ENCODE results near the gene LRRC46. TPM values are rescaled to one million over a fixed set of nuclear protein-coding genes. Genes with fewer than 3 reads are reported as not detected.

The LRRC46 gene
- total RNA-seq, 2 donors from 2014 or later, result 0.73 to 0.82 TPM

- no peak overlapping the region for H3K4me3 Mint-ChIP-seq
Measured at GRCh38 chr17:47883589-47884426, 52.3 kb downstream of the LRRC46 start.

DNA sequence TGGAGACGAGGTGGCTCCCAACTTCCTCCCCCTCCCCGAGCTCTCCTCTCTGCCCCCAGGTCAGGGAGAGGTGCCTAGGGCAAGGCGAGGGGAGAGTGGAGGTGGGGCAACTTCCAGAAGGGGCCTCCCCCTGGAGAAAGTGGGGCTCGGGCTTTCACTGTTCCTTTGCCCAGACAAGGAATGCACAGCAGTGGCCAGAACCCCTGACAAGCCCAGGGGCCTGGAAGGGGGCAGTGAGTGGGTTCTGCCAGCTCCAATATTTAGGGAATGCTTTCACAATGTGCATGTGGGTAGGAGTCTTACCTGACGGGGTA lies 52.9 kb downstream of the LRRC46 start:
- H3K4me1 Mint-ChIP-seq, result peaks cover 6% of the 10 kb centered on the region
- H3K4me3 ChIP-seq (ENCODE audit: low read length), result no peak overlapping the region
- H3K9me3 Mint-ChIP-seq, result no peaks in the 10 kb centered on the region
- H3K27ac ChIP-seq (ENCODE audit: low read depth, low read length), result no peak overlapping the region
- no peak for DNase-seq
- TF ChIP-seq, protein P1, sequence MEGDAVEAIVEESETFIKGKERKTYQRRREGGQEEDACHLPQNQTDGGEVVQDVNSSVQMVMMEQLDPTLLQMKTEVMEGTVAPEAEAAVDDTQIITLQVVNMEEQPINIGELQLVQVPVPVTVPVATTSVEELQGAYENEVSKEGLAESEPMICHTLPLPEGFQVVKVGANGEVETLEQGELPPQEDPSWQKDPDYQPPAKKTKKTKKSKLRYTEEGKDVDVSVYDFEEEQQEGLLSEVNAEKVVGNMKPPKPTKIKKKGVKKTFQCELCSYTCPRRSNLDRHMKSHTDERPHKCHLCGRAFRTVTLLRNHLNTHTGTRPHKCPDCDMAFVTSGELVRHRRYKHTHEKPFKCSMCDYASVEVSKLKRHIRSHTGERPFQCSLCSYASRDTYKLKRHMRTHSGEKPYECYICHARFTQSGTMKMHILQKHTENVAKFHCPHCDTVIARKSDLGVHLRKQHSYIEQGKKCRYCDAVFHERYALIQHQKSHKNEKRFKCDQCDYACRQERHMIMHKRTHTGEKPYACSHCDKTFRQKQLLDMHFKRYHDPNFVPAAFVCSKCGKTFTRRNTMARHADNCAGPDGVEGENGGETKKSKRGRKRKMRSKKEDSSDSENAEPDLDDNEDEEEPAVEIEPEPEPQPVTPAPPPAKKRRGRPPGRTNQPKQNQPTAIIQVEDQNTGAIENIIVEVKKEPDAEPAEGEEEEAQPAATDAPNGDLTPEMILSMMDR (conservative IDR thresholded peaks at IDR 0.05), result no peak
- H3K9ac ChIP-seq (ENCODE audit: extremely low read depth, low read length, poor library complexity, severe bottlenecking), result no peak overlapping the region
- H3K4me1 ChIP-seq (ENCODE audit: control insufficient read depth, insufficient read depth, low read length), result no peaks in the 10 kb centered on the region
- H3K9me3 ChIP-seq (ENCODE audit: control insufficient read depth, low read length), result no peaks in the 10 kb centered on the region
- no peaks in the 10 kb centered on the region for H3K36me3 ChIP-seq (ENCODE audit: control insufficient read depth, insufficient read depth, low read length)
- 60 to 79% methylated on average over 2 to 5 of the region's 5 CpGs for WGBS, 2 experiments (ENCODE audit: insufficient coverage in 1 of 2, insufficient read length in 1 of 2)
- H3K27ac Mint-ChIP-seq, result no peak overlapping the region
- H3K36me3 Mint-ChIP-seq (ENCODE audit: low read depth), result no peaks in the 10 kb centered on the region
- no peaks in the 10 kb centered on the region for H3K27me3 ChIP-seq (ENCODE audit: control insufficient read depth, insufficient read depth, low read length, poor library complexity, severe bottlenecking)
- peaks cover 14% of the 10 kb centered on the region for H3K27me3 Mint-ChIP-seq (ENCODE audit: insufficient read depth)
- H3K4me3 Mint-ChIP-seq, result no peak overlapping the region

More at GRCh38 chr17:47883589-47884426, 52.3 kb downstream of the LRRC46 start:
- Histone ChIP-seq H3K27ac (ENCODE audit: low read depth, low read length) (no peak overlapping the region), H3K9me3 (ENCODE audit: control insufficient read depth, low read length) (no peaks in the 10 kb centered on the region), H3K27me3 (ENCODE audit: control insufficient read depth, insufficient read depth, low read length, poor library complexity, severe bottlenecking) (no peaks in the 10 kb centered on the region), H3K4me3 (ENCODE audit: low read length) (no peak overlapping the region), H3K4me1 (ENCODE audit: control insufficient read depth, insufficient read depth, low read length) (no peaks in the 10 kb centered on the region), H3K9ac (ENCODE audit: extremely low read depth, low read length, poor library complexity, severe bottlenecking) (no peak overlapping the region), H3K36me3 (ENCODE audit: control insufficient read depth, insufficient read depth, low read length) (no peaks in the 10 kb centered on the region)
- no peaks in the 10 kb centered on the region for H3K36me3 Mint-ChIP-seq (ENCODE audit: low read depth)
- TF ChIP-seq, protein P1 (conservative IDR thresholded peaks at IDR 0.05), result no peak
- DNase-seq, result no peak
- peaks cover 11% of the 10 kb centered on the region for H3K4me1 Mint-ChIP-seq
- no peak overlapping the region for H3K27ac Mint-ChIP-seq
- peaks cover 14% of the 10 kb centered on the region for H3K27me3 Mint-ChIP-seq (ENCODE audit: insufficient read depth)
- WGBS, 2 experiments (ENCODE audit: insufficient coverage in 1 of 2, insufficient read length in 1 of 2), result 91 to 92% methylated on average over 4 to 9 of the region's 9 CpGs
- no peaks in the 10 kb centered on the region for H3K9me3 Mint-ChIP-seq

DNA sequence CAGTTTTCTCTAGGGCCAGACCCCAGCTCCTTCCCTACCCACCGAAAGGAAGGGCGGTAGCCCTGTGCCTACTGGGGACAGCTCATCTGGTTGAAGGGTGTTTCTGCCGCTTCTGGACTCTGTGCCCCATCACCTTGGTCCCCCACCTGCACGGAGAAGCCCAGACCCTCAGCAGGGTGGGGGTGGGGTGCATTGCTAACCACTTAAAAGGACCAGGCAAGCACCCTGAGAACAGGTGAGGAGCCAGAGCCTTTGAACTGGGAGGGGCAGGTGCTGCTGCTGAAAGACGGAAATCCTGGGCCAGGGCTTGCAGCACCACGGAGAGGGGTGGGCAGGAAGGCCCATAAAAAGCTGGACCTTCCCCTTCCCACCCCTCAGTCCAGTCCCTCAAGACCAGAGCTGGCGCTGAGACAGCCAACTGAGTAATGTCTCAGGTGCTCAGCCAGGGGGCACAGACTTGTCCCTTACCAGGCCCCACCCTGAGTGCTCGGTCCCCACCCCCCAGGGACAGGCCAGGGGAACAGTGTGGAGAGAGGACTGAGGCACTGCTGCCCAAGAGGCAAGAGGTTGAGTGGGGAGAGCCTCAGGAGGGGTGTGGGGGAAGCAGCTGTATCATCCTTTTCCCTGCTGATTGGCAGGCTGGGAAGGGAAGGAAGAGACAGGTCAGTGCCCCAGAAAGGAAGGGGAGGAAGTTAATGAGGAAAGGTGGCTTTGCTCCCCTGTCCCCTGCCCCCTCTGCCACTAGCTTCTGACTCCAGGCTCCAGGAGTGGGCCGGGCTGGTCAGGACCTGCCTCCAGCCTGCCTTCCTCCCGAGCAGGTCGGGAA lies 53.6 kb downstream of the LRRC46 start:
- peak; percentile 68 for DNase-seq
- no peaks in the 10 kb centered on the region for H3K9me3 Mint-ChIP-seq
- Histone ChIP-seq H3K4me3 (ENCODE audit: low read length) (no peak overlapping the region), H3K9me3 (ENCODE audit: control insufficient read depth, low read length) (no peaks in the 10 kb centered on the region), H3K27ac (ENCODE audit: low read depth, low read length) (no peak overlapping the region), H3K27me3 (ENCODE audit: control insufficient read depth, insufficient read depth, low read length, poor library complexity, severe bottlenecking) (no peaks in the 10 kb centered on the region), H3K9ac (ENCODE audit: extremely low read depth, low read length, poor library complexity, severe bottlenecking) (no peak overlapping the region), H3K4me1 (ENCODE audit: control insufficient read depth, insufficient read depth, low read length) (no peaks in the 10 kb centered on the region), H3K36me3 (ENCODE audit: control insufficient read depth, insufficient read depth, low read length) (no peaks in the 10 kb centered on the region)
- TF ChIP-seq, protein P1 (conservative IDR thresholded peaks at IDR 0.05), result no peak
- no peaks in the 10 kb centered on the region for H3K36me3 Mint-ChIP-seq (ENCODE audit: low read depth)
- H3K4me1 Mint-ChIP-seq, result peaks cover 7% of the 10 kb centered on the region
- no peak overlapping the region for H3K27ac Mint-ChIP-seq
- peaks cover 14% of the 10 kb centered on the region for H3K27me3 Mint-ChIP-seq (ENCODE audit: insufficient read depth)
- 67 to 72% methylated on average over 9 to 11 of the region's 11 CpGs for WGBS, 2 experiments (ENCODE audit: insufficient coverage in 1 of 2, insufficient read length in 1 of 2)
- H3K4me3 Mint-ChIP-seq, result no peak overlapping the region

Other genes with a start within 250 kb of the LRRC46 start
- gene KPNB1, start 181.8 kb upstream of the LRRC46 start, total RNA-seq, result 100 to 1,000 TPM; 452 to 500 TPM
- 10 to 100 TPM; 14.5 to 22.9 TPM for gene TBKBP1, start 137.5 kb upstream of the LRRC46 start, total RNA-seq
- not detected for gene TBX21, start 98.4 kb upstream of the LRRC46 start, total RNA-seq
- 10 to 100 TPM; 11.4 to 15.5 TPM for gene OSBPL7, start 9.9 kb upstream of the LRRC46 start, total RNA-seq
- gene MRPL10, start 129 bp upstream of the LRRC46 start, total RNA-seq, result 10 to 100 TPM; 56.3 to 65.3 TPM
- gene SCRN2, start 9.6 kb downstream of the LRRC46 start, total RNA-seq, result 10 to 100 TPM; 54.5 to 71.9 TPM
- 1 to 10 TPM; 3.1 to 3.7 TPM for gene SP6, start 19.5 kb downstream of the LRRC46 start, total RNA-seq
- gene SP2, start 64.6 kb downstream of the LRRC46 start, total RNA-seq, result 10 to 100 TPM; 12.8 to 13.4 TPM
- 10 to 100 TPM in 1 of 2 donors, 1 to 10 TPM in 1; 8.5 to 10.4 TPM for gene PNPO, start 109.9 kb downstream of the LRRC46 start, total RNA-seq
- under 1 TPM; 0.57 to 0.60 TPM for gene PRR15L, start 126.2 kb downstream of the LRRC46 start, total RNA-seq
- gene CDK5RAP3, start 139.4 kb downstream of the LRRC46 start, total RNA-seq, result 100 to 1,000 TPM; 171 to 198 TPM
- gene COPZ2, start 206.1 kb downstream of the LRRC46 start, total RNA-seq, result not detected
- 100 to 1,000 TPM; 122 to 135 TPM for gene NFE2L1, start 216.7 kb downstream of the LRRC46 start, total RNA-seq